PC-9 (cell line): Measurements from ENCODE around the gene OR10J1. TPM values are rescaled to one million over a fixed set of nuclear protein-coding genes. Genes with fewer than 3 reads are reported as not detected.

Source experiments
- BruUV-seq: library from RNA; stranded (reverse); fragments of 400-500 nt; replicated peaks from 2 replicates; lab custom pipeline; 2021; lab: Mats Ljungman, UMichigan
- CTCF ChIA-PET: fragments of 300-600 bp; sonication (Branson Sonifier 250); formaldehyde crosslinking; loops from one replicate; lab custom pipeline; 2022; ENCODE audit warnings: antibody characterized with exemption; lab: Charles Lee
- POLR2A ChIA-PET: fragments of 300-600 bp; sonication (Branson Sonifier 250); formaldehyde crosslinking; loops from one replicate; lab custom pipeline; 2022; ENCODE audit warnings: antibody characterized with exemption; ENCODE audit not compliant: unreplicated experiment; lab: Charles Lee
- DNase-seq, 2 experiments: peaks; one replicate each; pipeline versions ENCODE4 v3.0.0 to v3.0.0-alpha.2; 2015 to 2022; ENCODE audit warnings: mixed read lengths in 1 of 2
- H2AFZ ChIP-seq: fragments of 200-600 bp; sonication (generic); 2 replicates; pipeline ENCODE4 v1.8.1; 2017; ENCODE audit warnings: antibody characterized with exemption
- H3F3A ChIP-seq: fragments of 200-600 bp; sonication (generic); 2 replicates; pipeline ENCODE4 v1.8.1; 2017; ENCODE audit warnings: antibody characterized with exemption, mild to moderate bottlenecking, low read depth; ENCODE audit not compliant: insufficient read depth
- H3K27ac ChIP-seq: fragments of 200-600 bp; sonication (generic); 2 replicates; pipeline ENCODE4 v1.6.1; 2016; ENCODE audit warnings: mixed run types
- H3K27me3 ChIP-seq: fragments of 200-600 bp; sonication (generic); 2 replicates; pipeline ENCODE4 v1.6.1; 2016; ENCODE audit warnings: low read depth, mixed run types; ENCODE audit not compliant: insufficient read depth
- H3K36me3 ChIP-seq: fragments of 200-600 bp; sonication (generic); 2 replicates; pipeline ENCODE4 v1.6.1; 2016; ENCODE audit warnings: low read depth, mixed run types
- H3K4me1 ChIP-seq: fragments of 200-600 bp; sonication (generic); replicated peaks from 2 replicates; pipeline ENCODE4 v1.6.1; 2016; ENCODE audit warnings: mixed run types; ENCODE audit not compliant: insufficient read depth
- H3K4me2 ChIP-seq: fragments of 200-600 bp; sonication (generic); 2 replicates; pipeline ENCODE4 v1.6.1; 2017; ENCODE audit warnings: mixed run types
- H3K4me3 ChIP-seq: fragments of 200-600 bp; sonication (generic); 2 replicates; pipeline ENCODE4 v1.6.1; 2016; ENCODE audit warnings: mixed run types
- H3K79me2 ChIP-seq: fragments of 200-600 bp; sonication (generic); 2 replicates; pipeline ENCODE4 v1.6.1; 2017; ENCODE audit warnings: low read depth, mixed run types
- H3K9me2 ChIP-seq: fragments of 200-600 bp; sonication (generic); 2 replicates; pipeline ENCODE4 v1.8.1; 2017; ENCODE audit warnings: mild to moderate bottlenecking; ENCODE audit not compliant: insufficient read depth
- H3K9me3 ChIP-seq: fragments of 200-600 bp; sonication (generic); 2 replicates; pipeline ENCODE4 v1.8.1; 2016; ENCODE audit warnings: low read depth; ENCODE audit not compliant: insufficient read depth
- H4K20me1 ChIP-seq: fragments of 200-600 bp; sonication (generic); 2 replicates; pipeline ENCODE4 v1.8.1; 2017; ENCODE audit not compliant: insufficient read depth
- EZH2 ChIP-seq: fragments of 200-600 bp; sonication (generic); IDR thresholded peaks from 2 replicates; pipeline ENCODE4 v1.8.0; 2017; ENCODE audit warnings: antibody characterized with exemption, low read depth
- intact Hi-C: fragments of 100-400 bp; cut with micrococcal nuclease; formaldehyde crosslinking; loops from one replicate; pipeline ENCODE4 v1.10.0; 2022; ENCODE audit not compliant: unreplicated experiment
- total RNA-seq: library from RNA; stranded (reverse); gene quantifications from 2 replicates; pipeline ENCODE4 v1.2.3, GENCODE V29; 2021
- TF ChIP-seq, protein P1 (sequence below): fragments of 200-600 bp; sonication (generic); conservative IDR thresholded peaks from 2 replicates; pipeline ENCODE4 v1.6.1; 2017; ENCODE audit warnings: mixed run types, antibody characterized with exemption, mild to moderate bottlenecking, moderate library complexity

Gene OR10J1
- total RNA-seq, 1 experiment from 2014 or later, result not detected

GRCh38 chr1:159474926-159475325 lies 35.4 kb downstream of the OR10J1 start:
- ChIA-PET POLR2A (no interaction called here), CTCF (no interaction called here)
- no peak for DNase-seq
- H4K20me1 ChIP-seq, result no peaks in the 10 kb centered on the region
- H3K79me2 ChIP-seq, result no peaks in the 10 kb centered on the region
- H3K36me3 ChIP-seq, result no peaks in the 10 kb centered on the region
- TF ChIP-seq, protein P1, sequence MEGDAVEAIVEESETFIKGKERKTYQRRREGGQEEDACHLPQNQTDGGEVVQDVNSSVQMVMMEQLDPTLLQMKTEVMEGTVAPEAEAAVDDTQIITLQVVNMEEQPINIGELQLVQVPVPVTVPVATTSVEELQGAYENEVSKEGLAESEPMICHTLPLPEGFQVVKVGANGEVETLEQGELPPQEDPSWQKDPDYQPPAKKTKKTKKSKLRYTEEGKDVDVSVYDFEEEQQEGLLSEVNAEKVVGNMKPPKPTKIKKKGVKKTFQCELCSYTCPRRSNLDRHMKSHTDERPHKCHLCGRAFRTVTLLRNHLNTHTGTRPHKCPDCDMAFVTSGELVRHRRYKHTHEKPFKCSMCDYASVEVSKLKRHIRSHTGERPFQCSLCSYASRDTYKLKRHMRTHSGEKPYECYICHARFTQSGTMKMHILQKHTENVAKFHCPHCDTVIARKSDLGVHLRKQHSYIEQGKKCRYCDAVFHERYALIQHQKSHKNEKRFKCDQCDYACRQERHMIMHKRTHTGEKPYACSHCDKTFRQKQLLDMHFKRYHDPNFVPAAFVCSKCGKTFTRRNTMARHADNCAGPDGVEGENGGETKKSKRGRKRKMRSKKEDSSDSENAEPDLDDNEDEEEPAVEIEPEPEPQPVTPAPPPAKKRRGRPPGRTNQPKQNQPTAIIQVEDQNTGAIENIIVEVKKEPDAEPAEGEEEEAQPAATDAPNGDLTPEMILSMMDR, result no peak
- no peak for TF ChIP-seq EZH2
- no peaks in the 10 kb centered on the region for H3K4me1 ChIP-seq
- no peaks in the 10 kb centered on the region for H3F3A ChIP-seq
- H3K9me2 ChIP-seq, result no peaks in the 10 kb centered on the region
- no peak overlapping the region for H3K4me2 ChIP-seq
- BruUV-seq, result no TSS peak
- no peaks in the 10 kb centered on the region for H3K9me3 ChIP-seq
- no peak overlapping the region for H3K27ac ChIP-seq
- intact Hi-C loops, result no loop called here
- no peak overlapping the region for H3K4me3 ChIP-seq
- H3K27me3 ChIP-seq, result peaks cover 12% of the 10 kb centered on the region; the same call in 1 of the 2 replicates
- H2AFZ ChIP-seq, result no peak overlapping the region

DNA sequence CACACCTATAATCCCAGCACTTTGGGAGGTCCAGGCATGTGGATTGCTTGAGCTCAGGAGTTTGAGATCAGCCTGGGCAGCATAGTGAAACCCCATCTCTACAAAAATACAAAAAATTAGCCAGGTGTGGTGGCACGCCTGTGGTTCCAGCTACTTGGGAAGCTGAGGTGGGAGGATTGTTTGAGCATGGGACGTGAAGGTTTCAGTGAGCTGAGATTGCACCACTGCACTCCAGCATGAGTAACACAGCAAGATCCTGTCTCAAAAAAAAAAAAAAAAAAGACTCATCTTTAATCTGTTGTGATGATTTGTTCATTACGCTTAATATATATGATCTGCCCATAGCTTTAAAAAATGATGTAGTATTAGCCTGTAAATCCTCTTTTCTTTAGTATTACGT lies 44.0 kb downstream of the OR10J1 start:
- Histone ChIP-seq H3K27ac (no peak overlapping the region), H2AFZ (no peak overlapping the region), H3K4me1 (no peaks in the 10 kb centered on the region), H3F3A (no peaks in the 10 kb centered on the region), H3K79me2 (no peaks in the 10 kb centered on the region), H3K36me3 (no peaks in the 10 kb centered on the region), H3K9me2 (no peaks in the 10 kb centered on the region), H3K9me3 (no peaks in the 10 kb centered on the region), H4K20me1 (no peaks in the 10 kb centered on the region), H3K4me2 (no peak overlapping the region), H3K27me3 (peaks cover 6% of the 10 kb centered on the region; the same call in 1 of the 2 replicates), H3K4me3 (no peak overlapping the region)
- intact Hi-C loops, result no loop called here
- DNase-seq, result no peak
- ChIA-PET CTCF (no interaction called here), POLR2A (no interaction called here)
- no peak for TF ChIP-seq EZH2
- no TSS peak for BruUV-seq

Other genes with a start within 250 kb of the OR10J1 start
- gene ACKR1, start 234.8 kb upstream of the OR10J1 start, total RNA-seq, result not detected in 2 replicates
- gene FCER1A, start 137.4 kb upstream of the OR10J1 start, total RNA-seq, result not detected in 2 replicates
- not detected in 2 replicates for gene OR10J4, start 7.5 kb upstream of the OR10J1 start, total RNA-seq
- gene OR10J5, start 96.3 kb downstream of the OR10J1 start, total RNA-seq, result not detected in 2 replicates
- gene APCS, start 148.1 kb downstream of the OR10J1 start, total RNA-seq, result not detected in 2 replicates